ENCODE data around the gene ALK.

Gene ALK

GRCh38 chr2:29921560-29921915 is at the start of gene ALK:
TSS of gene ALK (minus strand) at chr2:29921586. CDS start at chr2:29920659, 927 bp downstream.
- Mint-ChIP-seq H3K36me3 (no peaks in the 10 kb centered on the region), H3K27me3 (peaks cover 50% of the 10 kb centered on the region), H3K4me3 (peak within 1 kb of the TSS; percentile 28), H3K27ac (no peak within 1 kb of the TSS), H3K4me1 (peaks cover 15% of the 10 kb centered on the region), H3K9me3 (peaks cover 5% of the 10 kb centered on the region)

- no peaks in the 10 kb centered on the region for H3K4me1 Mint-ChIP-seq
- H3K27me3 Mint-ChIP-seq = peaks cover 19% of the 10 kb centered on the region
- no peaks in the 10 kb centered on the region for H3K36me3 Mint-ChIP-seq
- H3K9me3 Mint-ChIP-seq = no peaks in the 10 kb centered on the region
- no peak overlapping the region for H3K4me3 Mint-ChIP-seq
- H3K27ac Mint-ChIP-seq = no peak overlapping the region
Measured at GRCh38 chr2:29966266-29966665, 44.9 kb upstream of the ALK start.

DNA sequence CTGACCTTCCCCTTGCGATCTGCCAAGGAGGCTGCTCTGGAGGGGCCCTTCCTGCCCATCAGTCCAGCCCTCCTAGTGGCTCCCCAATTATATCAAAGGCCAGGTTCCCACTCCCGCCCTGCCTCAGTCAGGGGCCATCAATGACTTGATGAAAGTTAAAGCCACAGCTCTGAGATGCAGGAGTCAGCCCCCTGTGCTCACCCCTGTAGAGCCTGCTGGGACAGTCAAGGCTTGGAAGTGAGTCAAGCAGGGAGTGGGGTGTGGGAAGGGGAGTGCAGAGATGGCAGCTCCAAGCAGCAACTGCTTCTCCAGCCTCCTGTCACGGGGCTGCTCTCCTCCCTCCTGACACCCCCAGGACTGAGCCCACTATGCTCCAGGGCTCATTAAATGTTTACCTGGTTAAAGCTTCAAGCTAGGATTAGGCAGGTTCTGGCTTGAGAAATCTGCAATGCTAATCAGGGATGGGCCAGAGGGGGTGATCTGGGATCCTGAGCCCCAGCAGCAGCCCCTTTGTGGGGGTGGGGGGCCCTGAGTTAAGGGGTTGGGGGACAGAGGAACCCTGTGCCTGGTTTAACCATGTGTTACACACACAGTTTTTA is 42.7 kb upstream of the ALK start:
- Mint-ChIP-seq H3K9me3 (no peaks in the 10 kb centered on the region), H3K27me3 (peaks cover 21% of the 10 kb centered on the region), H3K4me3 (no peak overlapping the region), H3K4me1 (no peaks in the 10 kb centered on the region), H3K27ac (no peak overlapping the region), H3K36me3 (no peaks in the 10 kb centered on the region)

DNA sequence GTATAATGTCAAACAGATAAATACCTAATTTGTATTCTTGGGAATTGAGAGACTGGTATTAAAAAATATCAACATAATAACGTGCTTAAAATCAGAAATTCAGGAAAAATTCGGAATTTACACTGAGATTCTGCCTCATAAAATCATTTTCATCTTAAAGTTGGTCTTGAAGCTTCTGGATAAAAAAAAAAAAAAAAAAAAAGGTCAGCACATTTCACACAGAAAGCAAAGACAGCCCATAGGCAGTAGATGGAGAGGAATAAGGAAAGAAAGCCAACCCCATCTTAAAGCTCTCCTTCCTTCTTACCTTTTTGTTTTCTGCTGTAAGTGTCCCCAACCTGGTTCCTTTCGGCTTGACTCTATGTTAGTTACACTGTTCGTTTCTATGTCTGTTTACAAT is 41.5 kb upstream of the ALK start:
- Mint-ChIP-seq H3K4me3 (no peak overlapping the region), H3K27me3 (peaks cover 24% of the 10 kb centered on the region), H3K9me3 (no peaks in the 10 kb centered on the region), H3K36me3 (no peaks in the 10 kb centered on the region), H3K27ac (no peak overlapping the region), H3K4me1 (no peaks in the 10 kb centered on the region)

- Mint-ChIP-seq H3K4me1 (no peaks in the 10 kb centered on the region), H3K27ac (no peak overlapping the region), H3K27me3 (peaks cover 18% of the 10 kb centered on the region), H3K36me3 (no peaks in the 10 kb centered on the region), H3K9me3 (no peaks in the 10 kb centered on the region), H3K4me3 (no peak overlapping the region)
Measured at GRCh38 chr2:29954316-29954715, 32.9 kb upstream of the ALK start.

DNA sequence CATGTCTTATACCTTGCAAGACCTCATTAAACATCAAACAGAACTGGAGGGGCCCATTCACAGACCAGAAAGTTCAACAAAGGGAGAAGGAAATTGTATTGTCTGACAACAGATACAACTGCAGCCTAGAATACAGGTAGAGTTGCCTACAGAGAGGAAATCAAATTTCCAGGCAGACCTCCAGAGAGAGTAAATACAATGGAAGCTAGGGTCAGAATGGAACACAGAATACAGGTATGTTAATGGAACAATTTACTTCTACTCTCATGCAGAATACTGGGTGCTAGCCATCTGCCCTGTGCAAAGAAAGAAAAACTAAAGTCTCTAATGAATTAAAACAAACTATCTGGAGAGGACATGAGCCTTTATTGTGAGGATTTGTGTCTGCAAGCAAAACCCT is 31.6 kb upstream of the ALK start:
- H3K9me3 Mint-ChIP-seq = no peaks in the 10 kb centered on the region
- H3K4me3 Mint-ChIP-seq = no peak overlapping the region
- H3K4me1 Mint-ChIP-seq = no peaks in the 10 kb centered on the region
- no peak overlapping the region for H3K27ac Mint-ChIP-seq
- peaks cover 16% of the 10 kb centered on the region for H3K27me3 Mint-ChIP-seq
- no peaks in the 10 kb centered on the region for H3K36me3 Mint-ChIP-seq

DNA sequence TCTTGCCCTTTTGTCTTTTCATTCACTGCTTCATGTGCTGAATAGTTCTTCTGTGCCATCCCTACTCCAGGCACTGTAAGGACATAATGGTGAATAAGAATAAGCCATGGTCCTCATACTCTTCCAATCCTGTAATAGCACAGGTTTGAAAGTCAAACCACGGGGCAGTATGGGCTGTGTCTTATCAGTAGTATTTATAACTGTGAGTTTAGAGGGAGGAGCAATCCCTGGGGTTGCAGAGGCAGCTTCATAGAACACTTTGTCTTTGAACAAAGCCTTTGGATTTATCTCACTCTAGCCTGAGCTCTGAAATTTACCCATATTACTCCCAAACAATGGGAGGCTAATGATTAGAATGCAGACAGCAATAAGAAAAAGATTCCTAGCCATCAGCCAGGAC is 30.2 kb upstream of the ALK start:
- Mint-ChIP-seq H3K9me3 (no peaks in the 10 kb centered on the region), H3K4me1 (no peaks in the 10 kb centered on the region)

DNA sequence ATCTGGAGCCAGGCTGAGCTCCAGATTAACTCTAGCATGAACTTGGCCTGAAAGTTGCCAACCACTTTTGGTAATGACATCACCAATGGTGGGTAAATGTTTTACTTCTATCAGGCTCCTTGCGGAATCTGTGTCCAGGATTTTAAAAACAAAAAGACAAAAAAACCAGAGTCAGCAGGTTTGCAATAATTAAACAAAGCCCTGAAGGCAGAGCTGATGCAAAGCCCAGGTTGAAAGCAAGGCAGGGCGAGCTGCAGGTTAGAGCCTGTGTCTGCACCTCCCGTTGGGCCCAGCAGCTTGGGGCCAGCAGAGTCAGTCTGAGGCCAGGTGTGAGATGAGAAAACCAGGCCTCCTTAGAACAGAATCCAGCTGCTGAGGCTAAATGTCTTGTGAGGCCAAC is 29.1 kb upstream of the ALK start:
- Mint-ChIP-seq H3K36me3 (no peaks in the 10 kb centered on the region), H3K27ac (no peak overlapping the region), H3K4me1 (no peaks in the 10 kb centered on the region), H3K27me3 (peaks cover 18% of the 10 kb centered on the region), H3K9me3 (no peaks in the 10 kb centered on the region), H3K4me3 (no peak overlapping the region)

More for the DNA sequence above, 30.2 kb upstream of the ALK start:
- H3K36me3 Mint-ChIP-seq = no peaks in the 10 kb centered on the region
- H3K27ac Mint-ChIP-seq = no peak overlapping the region
- peaks cover 18% of the 10 kb centered on the region for H3K27me3 Mint-ChIP-seq
- H3K4me3 Mint-ChIP-seq = no peak overlapping the region

DNA sequence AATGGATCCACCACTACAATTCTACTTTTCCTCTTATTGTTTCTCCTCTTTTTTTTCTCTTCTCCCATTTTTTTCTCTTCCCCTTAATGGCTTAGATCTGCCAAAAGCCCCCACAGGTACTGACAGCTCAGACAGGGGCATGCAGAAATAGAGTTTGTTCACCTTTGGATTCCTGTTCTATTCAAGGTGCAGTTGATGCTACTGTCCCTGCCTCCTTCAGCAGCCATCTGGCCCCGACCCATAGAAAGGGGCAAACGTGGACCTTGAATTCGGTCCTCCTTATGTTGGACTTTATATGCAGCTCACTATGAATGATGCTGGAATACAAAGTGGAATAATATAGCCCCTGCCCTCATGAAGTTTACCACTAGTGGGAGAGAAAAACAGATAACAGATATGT is 27.7 kb upstream of the ALK start:
- H3K27ac Mint-ChIP-seq = no peak overlapping the region
- no peak overlapping the region for H3K4me3 Mint-ChIP-seq
- no peaks in the 10 kb centered on the region for H3K4me1 Mint-ChIP-seq
- no peaks in the 10 kb centered on the region for H3K9me3 Mint-ChIP-seq
- H3K27me3 Mint-ChIP-seq = peaks cover 18% of the 10 kb centered on the region
- no peaks in the 10 kb centered on the region for H3K36me3 Mint-ChIP-seq

DNA sequence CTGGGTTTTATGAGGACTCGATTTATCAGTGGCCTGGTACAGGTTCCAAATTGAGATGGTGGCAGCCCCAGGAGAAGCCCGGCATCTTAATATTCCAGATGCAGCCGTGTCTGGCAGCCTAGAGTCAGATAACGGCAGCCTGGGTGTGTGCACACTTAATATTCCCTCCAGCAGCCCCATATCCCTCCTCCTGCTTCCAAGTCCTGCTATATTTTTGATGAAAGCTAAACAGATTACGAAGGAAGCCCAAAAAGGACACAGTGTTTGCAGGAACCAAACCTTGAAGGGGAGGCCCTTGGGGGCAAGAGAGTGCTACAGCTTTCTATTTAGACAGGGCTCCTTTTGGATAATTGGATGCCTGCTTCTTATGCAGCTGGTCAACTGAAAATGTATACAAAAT is 25.1 kb upstream of the ALK start:
- H3K27me3 Mint-ChIP-seq = peaks cover 18% of the 10 kb centered on the region
- no peak overlapping the region for H3K4me3 Mint-ChIP-seq
- no peaks in the 10 kb centered on the region for H3K9me3 Mint-ChIP-seq
- no peaks in the 10 kb centered on the region for H3K36me3 Mint-ChIP-seq
- no peaks in the 10 kb centered on the region for H3K4me1 Mint-ChIP-seq
- H3K27ac Mint-ChIP-seq = no peak overlapping the region

GRCh38 chr2:29942711-29943110 is 21.3 kb upstream of the ALK start:
- Mint-ChIP-seq H3K4me3 (no peak overlapping the region), H3K36me3 (no peaks in the 10 kb centered on the region), H3K27me3 (peaks cover 9% of the 10 kb centered on the region), H3K27ac (no peak overlapping the region), H3K9me3 (peaks cover 4% of the 10 kb centered on the region), H3K4me1 (no peaks in the 10 kb centered on the region)

- H3K4me1 Mint-ChIP-seq = no peaks in the 10 kb centered on the region
- H3K4me3 Mint-ChIP-seq = no peak overlapping the region
- peaks cover 10% of the 10 kb centered on the region for H3K27me3 Mint-ChIP-seq
- H3K9me3 Mint-ChIP-seq = peaks cover 4% of the 10 kb centered on the region
- H3K27ac Mint-ChIP-seq = no peak overlapping the region
- no peaks in the 10 kb centered on the region for H3K36me3 Mint-ChIP-seq
Measured at GRCh38 chr2:29940706-29941105, 19.3 kb upstream of the ALK start.

GRCh38 chr2:29936020-29936419 is 14.6 kb upstream of the ALK start:
- Mint-ChIP-seq H3K4me3 (no peak overlapping the region), H3K4me1 (no peaks in the 10 kb centered on the region), H3K27ac (no peak overlapping the region), H3K36me3 (no peaks in the 10 kb centered on the region), H3K27me3 (peaks cover 15% of the 10 kb centered on the region), H3K9me3 (peaks cover 4% of the 10 kb centered on the region)

DNA sequence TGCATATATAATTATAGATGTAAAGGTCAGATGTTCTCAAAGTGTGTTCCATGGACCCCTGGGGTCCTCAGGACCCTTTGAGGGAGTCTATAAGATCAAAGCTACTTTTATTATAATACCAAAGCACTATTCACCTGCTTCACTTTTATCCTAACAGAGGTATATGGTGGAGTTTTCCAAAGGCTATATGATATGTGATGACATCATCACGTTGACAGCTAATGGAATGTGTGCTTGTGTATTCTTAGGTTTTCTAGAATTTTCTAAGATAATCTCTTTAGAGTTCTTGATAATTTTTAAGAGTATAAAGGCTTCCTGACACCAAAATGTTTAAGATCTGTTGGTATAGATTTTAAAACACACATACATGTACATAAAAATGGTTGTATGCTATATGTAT is 10.4 kb upstream of the ALK start:
- H3K27ac Mint-ChIP-seq = no peak overlapping the region
- no peaks in the 10 kb centered on the region for H3K36me3 Mint-ChIP-seq
- H3K27me3 Mint-ChIP-seq = peaks cover 16% of the 10 kb centered on the region
- H3K4me3 Mint-ChIP-seq = no peak overlapping the region
- no peaks in the 10 kb centered on the region for H3K9me3 Mint-ChIP-seq
- H3K4me1 Mint-ChIP-seq = no peaks in the 10 kb centered on the region

DNA sequence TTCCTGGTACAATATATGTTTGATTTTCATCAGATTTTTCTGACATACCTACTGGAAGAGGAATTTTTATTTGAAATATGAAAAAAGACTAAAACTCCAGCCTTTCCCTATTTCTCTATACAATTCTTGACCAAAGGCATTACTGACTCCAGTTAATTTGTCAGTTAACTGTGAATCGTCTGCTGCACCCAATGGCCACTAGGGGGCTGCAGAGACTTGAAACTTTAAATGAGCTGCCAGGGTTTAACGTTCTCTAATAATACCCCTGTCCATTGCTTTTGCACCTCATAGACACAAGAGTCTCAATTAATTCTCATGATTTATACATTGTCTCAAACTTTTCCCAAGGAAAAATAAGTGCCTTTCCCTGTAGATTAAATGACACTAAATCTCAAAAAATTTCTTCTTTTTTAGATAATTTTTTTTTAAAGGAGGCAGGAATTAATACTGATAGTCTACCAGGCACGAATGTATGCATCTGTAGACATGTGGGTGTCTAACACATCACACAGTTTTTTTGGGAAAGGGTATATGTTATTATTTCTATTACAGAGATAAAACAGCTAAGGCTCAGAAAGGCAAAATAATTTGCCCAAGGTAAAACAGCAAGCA is 1.8 kb upstream of the ALK start:
- H3K4me1 Mint-ChIP-seq = peaks cover 15% of the 10 kb centered on the region
- H3K36me3 Mint-ChIP-seq = no peaks in the 10 kb centered on the region
- no peak overlapping the region for H3K27ac Mint-ChIP-seq
- H3K4me3 Mint-ChIP-seq = no peak overlapping the region
- H3K9me3 Mint-ChIP-seq = peaks cover 5% of the 10 kb centered on the region
- peaks cover 43% of the 10 kb centered on the region for H3K27me3 Mint-ChIP-seq

- peaks cover 41% of the 10 kb centered on the region for H3K27me3 Mint-ChIP-seq
- peaks cover 5% of the 10 kb centered on the region for H3K9me3 Mint-ChIP-seq
- H3K4me1 Mint-ChIP-seq = peaks cover 15% of the 10 kb centered on the region
- peak overlapping the region; percentile 28 for H3K4me3 Mint-ChIP-seq
- no peaks in the 10 kb centered on the region for H3K36me3 Mint-ChIP-seq
- H3K27ac Mint-ChIP-seq = no peak overlapping the region
Measured at GRCh38 chr2:29922605-29923004, 1.2 kb upstream of the ALK start.
